ENCODE results near the gene GTF2A1L. TPM values are rescaled to one million over a fixed set of nuclear protein-coding genes. Genes with fewer than 3 reads are reported as not detected.
"Not testable (repeated sequence)": the region's sequence is repeated elsewhere in the genome, so short reads cannot be mapped to it uniquely, and the experiment has no call there.

The GTF2A1L gene
- total RNA-seq, 1 donor from 2014 or later: not detected

DNA sequence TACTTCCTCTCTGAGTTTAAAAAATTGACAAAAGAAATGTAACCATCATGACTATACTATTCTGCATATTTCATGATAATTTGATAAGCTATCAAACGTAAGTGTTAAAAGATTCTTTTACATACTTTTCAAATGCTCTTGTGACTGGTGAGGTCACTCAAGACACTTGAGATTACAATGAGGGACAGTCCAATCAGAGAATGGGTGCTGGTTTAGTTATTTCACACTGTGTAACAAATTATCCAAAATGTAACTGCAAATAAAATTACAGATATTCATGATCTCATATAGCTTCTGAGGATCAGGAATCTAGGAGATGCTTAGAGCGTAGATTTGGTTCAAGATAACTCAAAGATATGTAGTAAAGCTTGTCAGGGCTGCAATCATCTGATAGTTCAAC is 4.4 kb upstream of the GTF2A1L start:
- Mint-ChIP-seq H3K27me3 (no peaks in the 10 kb centered on the region), H3K36me3 (no peaks in the 10 kb centered on the region), H3K27ac (no peak overlapping the region), H3K4me3 (no peak overlapping the region), H3K9me3 (peaks cover 5% of the 10 kb centered on the region), H3K4me1 (ENCODE audit: unreplicated experiment) (no peaks in the 10 kb centered on the region)
- DNase-seq (ENCODE audit: extremely low spot score, unreplicated experiment): no peak
- TF ChIP-seq, protein P1, sequence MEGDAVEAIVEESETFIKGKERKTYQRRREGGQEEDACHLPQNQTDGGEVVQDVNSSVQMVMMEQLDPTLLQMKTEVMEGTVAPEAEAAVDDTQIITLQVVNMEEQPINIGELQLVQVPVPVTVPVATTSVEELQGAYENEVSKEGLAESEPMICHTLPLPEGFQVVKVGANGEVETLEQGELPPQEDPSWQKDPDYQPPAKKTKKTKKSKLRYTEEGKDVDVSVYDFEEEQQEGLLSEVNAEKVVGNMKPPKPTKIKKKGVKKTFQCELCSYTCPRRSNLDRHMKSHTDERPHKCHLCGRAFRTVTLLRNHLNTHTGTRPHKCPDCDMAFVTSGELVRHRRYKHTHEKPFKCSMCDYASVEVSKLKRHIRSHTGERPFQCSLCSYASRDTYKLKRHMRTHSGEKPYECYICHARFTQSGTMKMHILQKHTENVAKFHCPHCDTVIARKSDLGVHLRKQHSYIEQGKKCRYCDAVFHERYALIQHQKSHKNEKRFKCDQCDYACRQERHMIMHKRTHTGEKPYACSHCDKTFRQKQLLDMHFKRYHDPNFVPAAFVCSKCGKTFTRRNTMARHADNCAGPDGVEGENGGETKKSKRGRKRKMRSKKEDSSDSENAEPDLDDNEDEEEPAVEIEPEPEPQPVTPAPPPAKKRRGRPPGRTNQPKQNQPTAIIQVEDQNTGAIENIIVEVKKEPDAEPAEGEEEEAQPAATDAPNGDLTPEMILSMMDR (conservative IDR thresholded peaks at IDR 0.05): no peak

DNA sequence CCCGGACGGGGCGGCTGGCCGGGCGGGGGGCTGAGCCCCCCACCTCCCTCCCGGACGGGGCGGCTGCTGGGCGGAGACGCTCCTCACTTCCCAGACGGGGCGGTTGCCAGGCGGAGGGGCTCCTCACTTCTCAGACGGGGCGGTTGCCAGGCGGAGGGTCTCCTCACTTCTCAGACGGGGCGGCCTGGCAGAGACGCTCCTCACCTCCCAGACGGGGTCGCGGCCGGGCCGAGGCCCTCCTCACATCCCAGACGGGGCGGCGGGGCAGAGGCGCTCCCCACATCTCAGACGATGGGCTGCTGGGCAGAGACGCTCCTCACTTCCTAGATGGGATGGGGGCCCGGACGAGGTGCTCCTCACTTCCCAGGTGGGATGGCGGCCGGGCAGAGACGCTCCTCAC is 3.1 kb upstream of the GTF2A1L start:
- not testable (repeated sequence) for H3K27me3 Mint-ChIP-seq; H3K36me3 Mint-ChIP-seq; H3K4me3 Mint-ChIP-seq; H3K27ac Mint-ChIP-seq; H3K9me3 Mint-ChIP-seq; H3K4me1 Mint-ChIP-seq (ENCODE audit: unreplicated experiment); DNase-seq (ENCODE audit: extremely low spot score, unreplicated experiment)

DNA sequence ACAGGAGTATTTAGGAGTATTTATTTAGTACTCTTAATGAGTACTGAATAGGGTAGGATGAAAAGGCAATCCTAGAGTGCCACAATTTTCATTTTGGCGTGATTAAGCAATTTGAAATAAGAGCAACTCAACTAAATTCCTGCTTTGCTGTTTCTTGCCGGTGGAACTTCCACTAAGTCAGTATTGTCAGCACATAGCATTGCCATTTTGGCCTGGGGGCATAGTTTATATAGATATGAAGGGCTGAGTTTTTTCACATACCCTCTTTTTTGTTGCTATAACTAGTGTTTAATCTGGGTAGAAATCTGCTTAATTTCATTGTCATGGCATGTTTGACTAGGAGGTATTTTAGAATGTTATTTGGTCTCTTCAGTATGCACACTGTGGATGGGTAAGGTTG is 1.9 kb downstream of the GTF2A1L start:
- Mint-ChIP-seq H3K9me3 (no peaks in the 10 kb centered on the region), H3K36me3 (no peaks in the 10 kb centered on the region), H3K4me3 (no peak overlapping the region), H3K4me1 (ENCODE audit: unreplicated experiment) (no peaks in the 10 kb centered on the region), H3K27ac (no peak overlapping the region), H3K27me3 (no peaks in the 10 kb centered on the region)
- no peak for DNase-seq (ENCODE audit: extremely low spot score, unreplicated experiment)
- TF ChIP-seq, protein P1 (conservative IDR thresholded peaks at IDR 0.05): no peak

DNA sequence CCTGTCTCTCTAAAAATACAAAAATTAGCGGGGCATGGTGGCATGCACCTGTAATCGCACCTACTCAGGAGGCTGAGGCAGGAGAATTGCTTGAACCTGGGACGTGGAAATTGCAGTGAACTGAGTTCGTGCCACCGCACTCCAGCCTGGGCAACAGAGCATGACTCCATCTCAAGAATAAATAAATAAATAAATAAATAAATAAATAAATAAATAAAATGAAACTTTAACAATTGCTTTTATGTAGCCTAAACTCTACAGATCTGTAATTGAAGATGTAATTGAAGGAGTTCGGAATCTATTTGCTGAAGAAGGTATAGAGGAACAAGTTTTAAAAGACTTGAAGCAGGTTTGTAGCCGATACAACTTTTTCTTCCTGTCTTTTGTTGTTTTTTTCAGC is 2.9 kb downstream of the GTF2A1L start:
- H3K9me3 Mint-ChIP-seq: no peaks in the 10 kb centered on the region
- H3K4me3 Mint-ChIP-seq: no peak overlapping the region
- H3K27me3 Mint-ChIP-seq: no peaks in the 10 kb centered on the region
- TF ChIP-seq, protein P1 (conservative IDR thresholded peaks at IDR 0.05): no peak
- H3K4me1 Mint-ChIP-seq (ENCODE audit: unreplicated experiment): no peaks in the 10 kb centered on the region
- H3K36me3 Mint-ChIP-seq: no peaks in the 10 kb centered on the region
- DNase-seq (ENCODE audit: extremely low spot score, unreplicated experiment): no peak
- H3K27ac Mint-ChIP-seq: no peak overlapping the region

DNA sequence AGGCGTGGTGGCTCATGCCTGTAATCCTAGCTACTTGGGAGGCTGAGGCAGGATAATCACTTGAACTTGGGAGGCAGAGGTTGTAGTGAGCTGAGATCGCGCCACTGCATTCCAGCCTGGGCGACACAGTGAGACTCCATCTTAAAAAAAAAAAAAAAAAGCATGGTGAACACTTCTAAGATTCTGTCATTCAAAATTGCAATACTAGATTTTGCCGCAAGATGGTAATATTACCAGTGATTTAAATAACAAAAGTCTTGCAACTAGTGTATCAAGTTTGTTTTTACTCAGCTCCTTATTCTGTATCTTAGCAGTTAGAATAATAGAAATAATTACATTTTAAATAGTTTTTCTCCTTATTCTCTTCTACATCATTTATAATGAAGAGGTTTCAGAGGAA is 5.0 kb downstream of the GTF2A1L start:
- H3K4me1 Mint-ChIP-seq (ENCODE audit: unreplicated experiment); H3K9me3 Mint-ChIP-seq; H3K27me3 Mint-ChIP-seq; H3K27ac Mint-ChIP-seq; H3K36me3 Mint-ChIP-seq; H3K4me3 Mint-ChIP-seq; DNase-seq (ENCODE audit: extremely low spot score, unreplicated experiment): not testable (repeated sequence)

DNA sequence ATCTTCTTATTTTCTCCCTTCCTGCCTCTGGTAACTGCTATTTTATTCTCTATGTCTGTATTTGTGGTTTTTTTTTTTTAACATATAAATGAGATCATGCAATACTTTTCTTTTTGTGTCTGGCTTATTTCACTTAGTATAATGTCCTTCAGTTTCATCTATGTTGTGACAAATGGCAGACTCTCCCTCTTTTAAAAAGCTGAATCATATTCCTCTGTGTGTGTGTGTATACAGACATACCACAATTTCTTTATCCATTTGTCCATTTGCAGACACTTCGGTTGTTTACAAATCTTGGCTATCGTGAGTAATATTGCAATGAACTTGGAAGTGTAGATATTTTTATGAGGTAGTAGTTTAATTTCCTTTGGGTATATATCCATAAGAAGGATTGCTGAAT is 7.0 kb downstream of the GTF2A1L start:
- Mint-ChIP-seq H3K4me3 (no peak overlapping the region), H3K36me3 (no peaks in the 10 kb centered on the region), H3K9me3 (no peaks in the 10 kb centered on the region), H3K4me1 (ENCODE audit: unreplicated experiment) (no peaks in the 10 kb centered on the region), H3K27ac (no peak overlapping the region), H3K27me3 (no peaks in the 10 kb centered on the region)
- no peak for DNase-seq (ENCODE audit: extremely low spot score, unreplicated experiment)
- TF ChIP-seq, protein P1 (conservative IDR thresholded peaks at IDR 0.05): no peak

DNA sequence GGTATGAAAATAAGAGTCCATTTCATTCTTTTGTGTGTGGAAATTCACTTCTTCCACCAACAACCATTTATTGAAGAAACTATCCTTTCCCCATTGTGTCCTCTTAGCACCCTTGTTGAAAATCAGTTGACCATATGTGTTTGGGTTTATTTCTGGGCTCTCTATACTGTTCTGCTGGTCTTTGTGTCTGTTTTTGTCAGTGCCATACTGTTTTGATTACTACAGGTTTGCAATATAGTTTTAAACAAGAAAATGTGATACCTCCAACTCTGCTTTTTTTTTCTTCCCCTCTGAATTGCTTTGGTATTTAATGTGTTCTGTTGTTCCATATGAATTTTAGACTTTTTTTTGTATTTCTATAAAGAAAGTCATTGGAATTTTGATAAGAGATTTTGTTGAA is 8.4 kb downstream of the GTF2A1L start:
- Mint-ChIP-seq H3K4me3 (no peak overlapping the region), H3K9me3 (peaks cover 3% of the 10 kb centered on the region), H3K27ac (no peak overlapping the region), H3K4me1 (ENCODE audit: unreplicated experiment) (no peaks in the 10 kb centered on the region), H3K27me3 (no peaks in the 10 kb centered on the region), H3K36me3 (no peaks in the 10 kb centered on the region)
- TF ChIP-seq, protein P1 (conservative IDR thresholded peaks at IDR 0.05): no peak
- no peak for DNase-seq (ENCODE audit: extremely low spot score, unreplicated experiment)
